Liver (tissue), 3 donors: ENCODE results near the gene FER.

ENCODE experiments used
- ATF3 ChIP-seq: IDR thresholded peaks from 2 replicates; pipeline ENCODE4 v1.6.1; 2016; ENCODE audit warnings: antibody characterized with exemption
- EGR1 ChIP-seq, 2 donors: IDR thresholded peaks; 2 replicates each; pipeline ENCODE4 v1.6.1; 2016 to 2018; ENCODE audit warnings: antibody characterized with exemption in 2 of 2, low read depth in 2 of 2
- FOXA2 ChIP-seq: IDR thresholded peaks from 2 replicates; pipeline ENCODE4 v1.6.1; 2016; ENCODE audit warnings: antibody characterized with exemption
- GABPA ChIP-seq, 2 donors: IDR thresholded peaks in 1 of 2; conservative IDR thresholded peaks in 1 of 2; 2 replicates each; pipeline ENCODE4 v1.6.1; 2016; ENCODE audit warnings: antibody characterized with exemption in 2 of 2, mild to moderate bottlenecking in 1 of 2, moderate library complexity in 1 of 2
- HNF4A ChIP-seq, 2 donors: conservative IDR thresholded peaks; 2 replicates each; pipeline ENCODE4 v1.6.1; 2016; ENCODE audit warnings: antibody characterized with exemption in 2 of 2, mild to moderate bottlenecking in 2 of 2
- HNF4G ChIP-seq: IDR thresholded peaks from 2 replicates; pipeline ENCODE4 v1.6.1; 2016; ENCODE audit warnings: antibody characterized with exemption
- RAD21 ChIP-seq, 2 donors: IDR thresholded peaks; 2 replicates each; pipeline ENCODE4 v1.6.1; 2016; ENCODE audit warnings: antibody characterized with exemption in 2 of 2, mild to moderate bottlenecking in 2 of 2
- RXRA ChIP-seq, 2 donors: IDR thresholded peaks; 2 replicates each; pipeline ENCODE4 v1.6.1; 2017 to 2018; ENCODE audit warnings: antibody characterized with exemption in 2 of 2, mild to moderate bottlenecking in 1 of 2
- SP1 ChIP-seq: IDR thresholded peaks from 2 replicates; pipeline ENCODE4 v1.6.1; 2018; ENCODE audit warnings: antibody characterized with exemption, mild to moderate bottlenecking
- TAF1 ChIP-seq: conservative IDR thresholded peaks from 2 replicates; pipeline ENCODE4 v1.6.1; 2016; ENCODE audit warnings: antibody characterized with exemption, mild to moderate bottlenecking
- YY1 ChIP-seq: IDR thresholded peaks from 2 replicates; pipeline ENCODE4 v1.6.1; 2016; ENCODE audit warnings: antibody characterized with exemption, mild to moderate bottlenecking
- TF ChIP-seq, protein P1 (sequence below): fragments of 150-350 bp; IDR thresholded peaks from 2 replicates; pipeline ENCODE4 v1.5.1; 2017; ENCODE audit warnings: improper control_type of control experiment, low read depth, low read length; ENCODE audit not compliant: missing input control
- TF ChIP-seq, protein P2 (sequence below): IDR thresholded peaks from 2 replicates; pipeline ENCODE4 v1.6.1; 2016; ENCODE audit warnings: antibody characterized with exemption
- TF ChIP-seq, protein P3 (sequence below): IDR thresholded peaks from 2 replicates; pipeline ENCODE4 v1.6.1; 2016; ENCODE audit warnings: antibody characterized with exemption, mild to moderate bottlenecking
- donor health status: healthy.
- donor health status: healthy.

- TF ChIP-seq, protein P1, sequence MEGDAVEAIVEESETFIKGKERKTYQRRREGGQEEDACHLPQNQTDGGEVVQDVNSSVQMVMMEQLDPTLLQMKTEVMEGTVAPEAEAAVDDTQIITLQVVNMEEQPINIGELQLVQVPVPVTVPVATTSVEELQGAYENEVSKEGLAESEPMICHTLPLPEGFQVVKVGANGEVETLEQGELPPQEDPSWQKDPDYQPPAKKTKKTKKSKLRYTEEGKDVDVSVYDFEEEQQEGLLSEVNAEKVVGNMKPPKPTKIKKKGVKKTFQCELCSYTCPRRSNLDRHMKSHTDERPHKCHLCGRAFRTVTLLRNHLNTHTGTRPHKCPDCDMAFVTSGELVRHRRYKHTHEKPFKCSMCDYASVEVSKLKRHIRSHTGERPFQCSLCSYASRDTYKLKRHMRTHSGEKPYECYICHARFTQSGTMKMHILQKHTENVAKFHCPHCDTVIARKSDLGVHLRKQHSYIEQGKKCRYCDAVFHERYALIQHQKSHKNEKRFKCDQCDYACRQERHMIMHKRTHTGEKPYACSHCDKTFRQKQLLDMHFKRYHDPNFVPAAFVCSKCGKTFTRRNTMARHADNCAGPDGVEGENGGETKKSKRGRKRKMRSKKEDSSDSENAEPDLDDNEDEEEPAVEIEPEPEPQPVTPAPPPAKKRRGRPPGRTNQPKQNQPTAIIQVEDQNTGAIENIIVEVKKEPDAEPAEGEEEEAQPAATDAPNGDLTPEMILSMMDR, result no peak
- TF ChIP-seq, protein P2, sequence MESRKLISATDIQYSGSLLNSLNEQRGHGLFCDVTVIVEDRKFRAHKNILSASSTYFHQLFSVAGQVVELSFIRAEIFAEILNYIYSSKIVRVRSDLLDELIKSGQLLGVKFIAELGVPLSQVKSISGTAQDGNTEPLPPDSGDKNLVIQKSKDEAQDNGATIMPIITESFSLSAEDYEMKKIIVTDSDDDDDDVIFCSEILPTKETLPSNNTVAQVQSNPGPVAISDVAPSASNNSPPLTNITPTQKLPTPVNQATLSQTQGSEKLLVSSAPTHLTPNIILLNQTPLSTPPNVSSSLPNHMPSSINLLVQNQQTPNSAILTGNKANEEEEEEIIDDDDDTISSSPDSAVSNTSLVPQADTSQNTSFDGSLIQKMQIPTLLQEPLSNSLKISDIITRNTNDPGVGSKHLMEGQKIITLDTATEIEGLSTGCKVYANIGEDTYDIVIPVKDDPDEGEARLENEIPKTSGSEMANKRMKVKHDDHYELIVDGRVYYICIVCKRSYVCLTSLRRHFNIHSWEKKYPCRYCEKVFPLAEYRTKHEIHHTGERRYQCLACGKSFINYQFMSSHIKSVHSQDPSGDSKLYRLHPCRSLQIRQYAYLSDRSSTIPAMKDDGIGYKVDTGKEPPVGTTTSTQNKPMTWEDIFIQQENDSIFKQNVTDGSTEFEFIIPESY, result no peak
- TF ChIP-seq YY1, result no peak
- TF ChIP-seq HNF4A (conservative IDR thresholded peaks at IDR 0.05), result no peak
- TF ChIP-seq HNF4G, result no peak
- peak in 1 of 2 donors; percentile 61 for TF ChIP-seq RAD21 (IDR thresholded peaks at IDR 0.05)
- TF ChIP-seq TAF1, result no peak
- TF ChIP-seq, protein P3, sequence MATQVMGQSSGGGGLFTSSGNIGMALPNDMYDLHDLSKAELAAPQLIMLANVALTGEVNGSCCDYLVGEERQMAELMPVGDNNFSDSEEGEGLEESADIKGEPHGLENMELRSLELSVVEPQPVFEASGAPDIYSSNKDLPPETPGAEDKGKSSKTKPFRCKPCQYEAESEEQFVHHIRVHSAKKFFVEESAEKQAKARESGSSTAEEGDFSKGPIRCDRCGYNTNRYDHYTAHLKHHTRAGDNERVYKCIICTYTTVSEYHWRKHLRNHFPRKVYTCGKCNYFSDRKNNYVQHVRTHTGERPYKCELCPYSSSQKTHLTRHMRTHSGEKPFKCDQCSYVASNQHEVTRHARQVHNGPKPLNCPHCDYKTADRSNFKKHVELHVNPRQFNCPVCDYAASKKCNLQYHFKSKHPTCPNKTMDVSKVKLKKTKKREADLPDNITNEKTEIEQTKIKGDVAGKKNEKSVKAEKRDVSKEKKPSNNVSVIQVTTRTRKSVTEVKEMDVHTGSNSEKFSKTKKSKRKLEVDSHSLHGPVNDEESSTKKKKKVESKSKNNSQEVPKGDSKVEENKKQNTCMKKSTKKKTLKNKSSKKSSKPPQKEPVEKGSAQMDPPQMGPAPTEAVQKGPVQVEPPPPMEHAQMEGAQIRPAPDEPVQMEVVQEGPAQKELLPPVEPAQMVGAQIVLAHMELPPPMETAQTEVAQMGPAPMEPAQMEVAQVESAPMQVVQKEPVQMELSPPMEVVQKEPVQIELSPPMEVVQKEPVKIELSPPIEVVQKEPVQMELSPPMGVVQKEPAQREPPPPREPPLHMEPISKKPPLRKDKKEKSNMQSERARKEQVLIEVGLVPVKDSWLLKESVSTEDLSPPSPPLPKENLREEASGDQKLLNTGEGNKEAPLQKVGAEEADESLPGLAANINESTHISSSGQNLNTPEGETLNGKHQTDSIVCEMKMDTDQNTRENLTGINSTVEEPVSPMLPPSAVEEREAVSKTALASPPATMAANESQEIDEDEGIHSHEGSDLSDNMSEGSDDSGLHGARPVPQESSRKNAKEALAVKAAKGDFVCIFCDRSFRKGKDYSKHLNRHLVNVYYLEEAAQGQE, result no peak
- no peak for TF ChIP-seq GABPA (IDR thresholded peaks at IDR 0.05 in 1 of 2, conservative IDR thresholded peaks at IDR 0.05 in 1 of 2)
- no peak for TF ChIP-seq EGR1 (IDR thresholded peaks at IDR 0.05; ENCODE audit: low read depth in 2 of 2)
- TF ChIP-seq RXRA (IDR thresholded peaks at IDR 0.05), result no peak
- no peak for TF ChIP-seq ATF3
- TF ChIP-seq SP1, result no peak
- TF ChIP-seq FOXA2, result no peak
These were observed 176.8 kb downstream of the FER start for GRCh38 chr5:108924457-108924961.
